LNCaP clone FGC (cell line): ENCODE data around the gene APOC3.
"Not testable (repeated sequence)": the region's sequence is repeated elsewhere in the genome, so short reads cannot be mapped to it uniquely, and the experiment has no call there.

Experiments used
- DNase-seq: peaks from one replicate; pipeline ENCODE4 v3.0.0-alpha.2; 2011; ENCODE audit warnings: low read depth
- H3K4me3 ChIP-seq: 2 replicates; pipeline ENCODE4 v1.5.1; 2011; ENCODE audit warnings: mild to moderate bottlenecking, low read depth, low read length, control low read depth
- TF ChIP-seq, protein P1 (sequence below): IDR thresholded peaks from 2 replicates; pipeline ENCODE4 v1.5.1; 2012; ENCODE audit warnings: mild to moderate bottlenecking; ENCODE audit not compliant: control insufficient read depth, insufficient read depth; ENCODE audit errors: extremely low read depth

APOC3 gene

DNA sequence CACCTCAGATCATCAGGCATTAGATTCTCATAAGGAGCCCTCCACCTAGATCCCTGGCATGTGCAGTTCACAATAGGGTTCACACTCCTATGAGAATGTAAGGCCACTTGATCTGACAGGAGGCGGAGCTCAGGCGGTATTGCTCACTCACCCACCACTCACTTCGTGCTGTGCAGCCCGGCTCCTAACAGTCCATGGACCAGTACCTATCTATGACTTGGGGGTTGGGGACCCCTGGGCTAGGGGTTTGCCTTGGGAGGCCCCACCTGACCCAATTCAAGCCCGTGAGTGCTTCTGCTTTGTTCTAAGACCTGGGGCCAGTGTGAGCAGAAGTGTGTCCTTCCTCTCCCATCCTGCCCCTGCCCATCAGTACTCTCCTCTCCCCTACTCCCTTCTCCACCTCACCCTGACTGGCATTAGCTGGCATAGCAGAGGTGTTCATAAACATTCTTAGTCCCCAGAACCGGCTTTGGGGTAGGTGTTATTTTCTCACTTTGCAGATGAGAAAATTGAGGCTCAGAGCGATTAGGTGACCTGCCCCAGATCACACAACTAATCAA lies 2.2 kb downstream of the APOC3 start:
- no peak overlapping the region for H3K4me3 ChIP-seq
- TF ChIP-seq, protein P1, sequence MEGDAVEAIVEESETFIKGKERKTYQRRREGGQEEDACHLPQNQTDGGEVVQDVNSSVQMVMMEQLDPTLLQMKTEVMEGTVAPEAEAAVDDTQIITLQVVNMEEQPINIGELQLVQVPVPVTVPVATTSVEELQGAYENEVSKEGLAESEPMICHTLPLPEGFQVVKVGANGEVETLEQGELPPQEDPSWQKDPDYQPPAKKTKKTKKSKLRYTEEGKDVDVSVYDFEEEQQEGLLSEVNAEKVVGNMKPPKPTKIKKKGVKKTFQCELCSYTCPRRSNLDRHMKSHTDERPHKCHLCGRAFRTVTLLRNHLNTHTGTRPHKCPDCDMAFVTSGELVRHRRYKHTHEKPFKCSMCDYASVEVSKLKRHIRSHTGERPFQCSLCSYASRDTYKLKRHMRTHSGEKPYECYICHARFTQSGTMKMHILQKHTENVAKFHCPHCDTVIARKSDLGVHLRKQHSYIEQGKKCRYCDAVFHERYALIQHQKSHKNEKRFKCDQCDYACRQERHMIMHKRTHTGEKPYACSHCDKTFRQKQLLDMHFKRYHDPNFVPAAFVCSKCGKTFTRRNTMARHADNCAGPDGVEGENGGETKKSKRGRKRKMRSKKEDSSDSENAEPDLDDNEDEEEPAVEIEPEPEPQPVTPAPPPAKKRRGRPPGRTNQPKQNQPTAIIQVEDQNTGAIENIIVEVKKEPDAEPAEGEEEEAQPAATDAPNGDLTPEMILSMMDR, result no peak
- DNase-seq, result no peak

DNA sequence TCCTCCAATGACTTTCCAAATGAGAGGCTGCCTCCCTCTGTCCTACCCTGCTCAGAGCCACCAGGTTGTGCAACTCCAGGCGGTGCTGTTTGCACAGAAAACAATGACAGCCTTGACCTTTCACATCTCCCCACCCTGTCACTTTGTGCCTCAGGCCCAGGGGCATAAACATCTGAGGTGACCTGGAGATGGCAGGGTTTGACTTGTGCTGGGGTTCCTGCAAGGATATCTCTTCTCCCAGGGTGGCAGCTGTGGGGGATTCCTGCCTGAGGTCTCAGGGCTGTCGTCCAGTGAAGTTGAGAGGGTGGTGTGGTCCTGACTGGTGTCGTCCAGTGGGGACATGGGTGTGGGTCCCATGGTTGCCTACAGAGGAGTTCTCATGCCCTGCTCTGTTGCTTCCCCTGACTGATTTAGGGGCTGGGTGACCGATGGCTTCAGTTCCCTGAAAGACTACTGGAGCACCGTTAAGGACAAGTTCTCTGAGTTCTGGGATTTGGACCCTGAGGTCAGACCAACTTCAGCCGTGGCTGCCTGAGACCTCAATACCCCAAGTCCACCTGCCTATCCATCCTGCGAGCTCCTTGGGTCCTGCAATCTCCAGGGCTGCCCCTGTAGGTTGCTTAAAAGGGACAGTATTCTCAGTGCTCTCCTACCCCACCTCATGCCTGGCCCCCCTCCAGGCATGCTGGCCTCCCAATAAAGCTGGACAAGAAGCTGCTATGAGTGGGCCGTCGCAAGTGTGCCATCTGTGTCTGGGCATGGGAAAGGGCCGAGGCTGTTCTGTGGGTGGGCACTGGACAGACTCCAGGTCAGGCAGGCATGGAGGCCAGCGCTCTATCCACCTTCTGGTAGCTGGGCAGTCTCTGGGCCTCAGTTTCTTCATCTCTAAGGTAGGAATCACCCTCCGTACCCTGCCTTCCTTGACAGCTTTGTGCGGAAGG lies 2.9 kb downstream of the APOC3 start:
- H3K4me3 ChIP-seq, result no peak overlapping the region
- DNase-seq, result no peak
- TF ChIP-seq, protein P1, result peak; percentile 26; the same call in 1 of the 2 replicates

DNA sequence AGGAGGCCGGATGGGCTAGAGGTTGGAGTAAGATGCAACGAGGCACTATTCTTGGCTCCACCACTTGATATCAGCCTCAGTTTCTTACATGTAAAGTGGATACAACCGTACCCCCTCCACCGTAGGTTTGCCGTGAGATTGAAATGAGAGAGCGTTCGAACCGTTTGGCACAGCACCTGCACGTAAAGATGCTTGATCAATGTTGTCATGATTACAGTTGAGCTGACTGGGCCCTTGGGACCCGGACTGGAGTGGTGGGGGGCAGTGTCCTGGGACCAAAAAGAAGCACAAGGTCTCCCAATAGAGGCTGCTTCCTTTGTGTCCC lies 3.7 kb downstream of the APOC3 start:
- DNase-seq, result no peak
- no peak overlapping the region for H3K4me3 ChIP-seq
- TF ChIP-seq, protein P1, result no peak

DNA sequence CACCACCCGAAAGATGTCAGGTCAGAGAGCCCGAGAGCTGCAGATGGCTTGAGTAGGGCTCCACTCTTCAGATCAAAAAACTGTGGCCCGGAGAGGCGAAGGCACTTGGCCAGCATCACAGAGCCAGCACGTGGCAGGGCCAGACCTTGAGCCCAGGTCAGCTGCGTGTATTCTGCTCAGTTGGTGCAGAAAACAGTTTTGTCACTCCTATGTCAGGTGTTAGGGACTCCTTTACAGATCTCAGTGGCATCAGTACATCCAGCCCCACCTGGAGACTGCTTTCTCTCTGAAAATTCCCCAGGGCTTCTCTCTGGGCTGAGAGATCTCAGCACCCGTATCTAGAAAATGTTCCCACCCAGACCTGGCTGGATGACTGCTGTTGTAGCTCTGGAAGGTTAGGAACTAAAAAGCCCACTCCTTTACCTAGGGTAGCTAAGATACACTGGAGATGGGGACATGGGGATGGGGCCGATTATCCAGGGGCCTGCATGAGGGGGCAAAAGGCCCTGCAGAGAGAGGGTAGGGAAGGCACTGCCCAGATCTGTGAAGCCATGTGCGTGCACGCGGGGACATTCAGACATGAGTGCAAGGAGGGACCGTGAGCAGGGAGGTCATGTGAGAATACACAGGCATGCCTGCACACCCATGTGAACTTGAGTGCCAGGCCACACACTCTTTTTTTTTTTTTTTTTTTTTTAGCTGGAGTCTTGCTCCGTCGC lies 4.3 kb downstream of the APOC3 start:
- DNase-seq, result no peak
- no peak overlapping the region for H3K4me3 ChIP-seq
- TF ChIP-seq, protein P1, result no peak

DNA sequence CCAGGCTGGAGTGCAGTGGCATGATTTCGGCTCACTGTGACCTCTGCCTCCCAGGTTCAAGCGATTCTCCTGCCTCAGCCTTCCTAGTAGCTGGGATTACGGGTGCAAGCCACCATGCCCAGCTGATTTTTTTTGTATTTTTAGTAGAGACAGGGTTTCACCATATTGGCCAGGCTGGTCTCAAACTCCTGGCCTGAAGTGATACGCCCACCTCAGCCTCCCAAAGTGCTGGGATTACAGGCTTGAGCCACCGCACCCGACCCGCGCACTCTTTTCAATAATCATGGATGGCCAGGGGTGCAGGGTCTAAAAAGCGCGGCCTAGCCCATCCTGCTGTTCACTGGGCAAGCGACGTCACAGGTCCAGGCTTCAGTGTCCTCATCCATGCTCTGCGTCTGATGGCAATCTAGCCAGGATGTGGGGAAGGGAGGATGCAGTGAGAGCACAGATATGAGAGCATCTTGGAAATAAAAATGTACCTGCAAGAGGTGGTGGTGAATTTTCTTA lies 4.9 kb downstream of the APOC3 start:
- H3K4me3 ChIP-seq, DNase-seq: not testable (repeated sequence)

DNA sequence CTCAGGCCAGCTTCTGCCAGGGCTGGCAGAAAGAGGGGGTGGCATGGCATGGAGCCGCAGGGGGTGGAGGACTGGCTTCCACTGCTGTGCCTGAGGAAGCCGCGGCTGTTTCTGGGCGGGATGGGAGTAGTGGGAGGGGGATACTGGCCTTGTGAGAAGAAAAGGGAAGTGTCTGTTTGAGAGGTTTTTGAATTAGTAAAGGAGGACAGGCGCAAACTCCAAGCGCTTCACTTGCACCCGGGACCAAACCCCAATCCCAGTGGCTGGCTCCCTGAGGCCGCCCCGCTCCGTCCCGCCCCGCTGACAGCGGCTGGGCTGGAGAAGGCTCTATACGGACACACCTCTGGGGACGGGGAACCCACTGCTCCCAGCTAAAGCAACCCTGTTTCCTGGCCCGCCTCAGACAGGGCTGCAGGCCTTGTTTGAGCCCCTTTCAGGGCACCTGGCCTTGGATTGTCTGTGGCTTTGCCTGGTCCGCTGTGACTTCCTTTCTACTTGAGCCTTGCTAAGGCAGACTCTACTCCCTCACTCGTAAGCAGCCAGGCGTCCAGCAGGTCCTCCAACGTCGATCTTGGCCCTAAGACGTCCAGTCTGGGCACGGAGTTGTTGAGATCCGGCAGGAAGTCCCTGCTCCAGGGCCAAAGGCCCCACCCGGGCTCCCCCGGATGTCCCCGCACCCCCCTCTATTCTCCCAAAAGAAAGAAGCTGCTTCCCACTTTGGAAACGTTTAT lies 5.5 kb downstream of the APOC3 start:
- DNase-seq, result no peak
- peak overlapping the region; percentile 27; the same call in 1 of the 2 replicates for H3K4me3 ChIP-seq
- TF ChIP-seq, protein P1, result no peak
